Sigmoid colon (tissue), 7 donors: ENCODE data around the gene COBL. TPM values are rescaled to one million over a fixed set of nuclear protein-coding genes. Genes with fewer than 3 reads are reported as not detected.
A peak's percentile ranks its signal among the peaks of the same experiment; 100 is the strongest.

ENCODE experiments used
- DNase-seq: peaks from one replicate; pipeline ENCODE4 v3.0.0-alpha.2; 2019
- H3K27ac ChIP-seq, 4 donors: fragments of 200-600 bp; sonication (generic); one replicate each; pipeline ENCODE4 v1.5.1; 2016 to 2019; ENCODE audit warnings: mild to moderate bottlenecking in 1 of 4
- H3K27me3 ChIP-seq, 3 donors: fragments of 200-600 bp; sonication (generic); one replicate each; pipeline ENCODE4 v1.5.1; 2019; ENCODE audit warnings: mild to moderate bottlenecking in 1 of 3
- H3K36me3 ChIP-seq, 4 donors: fragments of 200-600 bp; sonication (generic); one replicate each; pipeline ENCODE4 v1.5.1; 2016 to 2019
- H3K4me1 ChIP-seq, 4 donors: fragments of 200-600 bp; sonication (generic); one replicate each; pipeline ENCODE4 v1.5.1; 2017 to 2019
- H3K4me3 ChIP-seq, 4 donors: fragments of 200-600 bp; sonication (generic); one replicate each; pipeline ENCODE4 v1.5.1; 2017 to 2019; ENCODE audit warnings: mild to moderate bottlenecking in 2 of 4, moderate library complexity in 1 of 4
- H3K9me3 ChIP-seq, 4 donors: fragments of 200-600 bp in 3 of 4; sonication (generic) in 3 of 4; one replicate each; pipeline versions ENCODE4 v1.5.1 to v1.6.1; 2013 to 2019
- EP300 ChIP-seq, 4 donors: sonication (generic); formaldehyde crosslinking; IDR thresholded peaks; one replicate each; pipeline ENCODE4 v1.6.1; 2017; ENCODE audit warnings: antibody characterized with exemption in 4 of 4
- POLR2A ChIP-seq, 2 donors: fragments of 450-650 bp; IDR thresholded peaks; one replicate each; pipeline ENCODE4 v1.6.1; 2016; ENCODE audit warnings: antibody characterized with exemption in 2 of 2, mild to moderate bottlenecking in 2 of 2, moderate library complexity in 2 of 2
- POLR2AphosphoS5 ChIP-seq, 4 donors: sonication (generic); formaldehyde crosslinking; IDR thresholded peaks; one replicate each; pipeline ENCODE4 v1.6.1; 2017; ENCODE audit warnings: antibody characterized with exemption in 4 of 4
- WGBS, 2 donors: extraction: QIAGEN DNeasy Blood & Tissue Kit; methylation state at CpG; one replicate each; pipeline ENCODE4 v1.1.7; 2013; 5-methylcytosine and 5-hydroxymethylcytosine counted together
- intact Hi-C: fragments of 100-400 bp; cut with DNase I; formaldehyde crosslinking; loops from one replicate; pipeline ENCODE4 v1.15.1; 2023
- polyA plus RNA-seq, 3 donors: library from polyadenylated mRNA; stranded (reverse); fragments of 200-250 nt; gene quantifications; one replicate each; pipeline ENCODE4 v1.2.3, GENCODE V29; 2013
- total RNA-seq, 4 donors: library from RNA; depleted of rRNA; stranded (reverse); fragments of >200 nt; gene quantifications; one replicate each; pipeline ENCODE4 v1.1.0, GENCODE V29; 2016
- TF ChIP-seq, protein P1 (sequence below), 4 experiments: fragments of 450-650 bp in 3 of 4; fragments of 200-600 bp in 1 of 4; IDR thresholded peaks; one replicate each; pipeline ENCODE4 v1.5.1; 2016 to 2019; ENCODE audit warnings: antibody characterized with exemption in 4 of 4, mild to moderate bottlenecking in 3 of 4, moderate library complexity in 2 of 4
- donor health status: healthy with polysubstance abuse.
- donor health status: Bipolar disorder and iron deficiency.
- donor health status: healthy.

The COBL gene
- total and polyA plus RNA-seq, 7 donors = 3.0 to 27.6 (median 10.0) TPM

DNA sequence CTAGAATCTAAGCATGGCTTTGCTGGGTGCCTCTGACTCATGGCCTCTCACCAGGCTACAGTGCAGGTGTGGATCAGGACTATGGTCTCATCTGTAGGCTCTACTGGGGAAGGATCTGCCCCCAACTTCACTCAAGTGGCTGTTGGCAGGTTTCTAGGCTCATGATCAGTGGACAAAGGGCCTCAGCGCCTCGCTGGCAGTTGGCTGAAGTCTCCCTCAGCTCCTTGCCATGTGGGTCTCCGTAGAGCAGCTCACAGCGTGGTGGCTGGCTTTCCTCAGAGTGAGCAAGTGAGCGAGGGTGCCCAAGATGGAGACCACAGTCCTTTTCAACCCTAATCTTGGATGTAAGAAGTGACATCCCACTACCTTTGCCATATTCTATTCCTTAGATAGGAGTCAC lies 238.0 kb downstream of the COBL start:
- no peaks in the 10 kb centered on the region for H3K9me3 ChIP-seq
- no peaks in the 10 kb centered on the region for H3K4me1 ChIP-seq
- H3K27ac ChIP-seq = no peak overlapping the region
- WGBS, 2 donors = 95 to 96% methylated on average over 5 of the region's 5 CpGs
- H3K4me3 ChIP-seq = no peak overlapping the region
- H3K36me3 ChIP-seq = no peaks in the 10 kb centered on the region
- DNase-seq = no peak
- H3K27me3 ChIP-seq = no peaks in the 10 kb centered on the region
- TF ChIP-seq EP300 (IDR thresholded peaks at IDR 0.05) (no peak), POLR2A (IDR thresholded peaks at IDR 0.05) (no peak)
- TF ChIP-seq, protein P1, sequence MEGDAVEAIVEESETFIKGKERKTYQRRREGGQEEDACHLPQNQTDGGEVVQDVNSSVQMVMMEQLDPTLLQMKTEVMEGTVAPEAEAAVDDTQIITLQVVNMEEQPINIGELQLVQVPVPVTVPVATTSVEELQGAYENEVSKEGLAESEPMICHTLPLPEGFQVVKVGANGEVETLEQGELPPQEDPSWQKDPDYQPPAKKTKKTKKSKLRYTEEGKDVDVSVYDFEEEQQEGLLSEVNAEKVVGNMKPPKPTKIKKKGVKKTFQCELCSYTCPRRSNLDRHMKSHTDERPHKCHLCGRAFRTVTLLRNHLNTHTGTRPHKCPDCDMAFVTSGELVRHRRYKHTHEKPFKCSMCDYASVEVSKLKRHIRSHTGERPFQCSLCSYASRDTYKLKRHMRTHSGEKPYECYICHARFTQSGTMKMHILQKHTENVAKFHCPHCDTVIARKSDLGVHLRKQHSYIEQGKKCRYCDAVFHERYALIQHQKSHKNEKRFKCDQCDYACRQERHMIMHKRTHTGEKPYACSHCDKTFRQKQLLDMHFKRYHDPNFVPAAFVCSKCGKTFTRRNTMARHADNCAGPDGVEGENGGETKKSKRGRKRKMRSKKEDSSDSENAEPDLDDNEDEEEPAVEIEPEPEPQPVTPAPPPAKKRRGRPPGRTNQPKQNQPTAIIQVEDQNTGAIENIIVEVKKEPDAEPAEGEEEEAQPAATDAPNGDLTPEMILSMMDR (IDR thresholded peaks at IDR 0.05) = no peak
- intact Hi-C loops = no loop called here

DNA sequence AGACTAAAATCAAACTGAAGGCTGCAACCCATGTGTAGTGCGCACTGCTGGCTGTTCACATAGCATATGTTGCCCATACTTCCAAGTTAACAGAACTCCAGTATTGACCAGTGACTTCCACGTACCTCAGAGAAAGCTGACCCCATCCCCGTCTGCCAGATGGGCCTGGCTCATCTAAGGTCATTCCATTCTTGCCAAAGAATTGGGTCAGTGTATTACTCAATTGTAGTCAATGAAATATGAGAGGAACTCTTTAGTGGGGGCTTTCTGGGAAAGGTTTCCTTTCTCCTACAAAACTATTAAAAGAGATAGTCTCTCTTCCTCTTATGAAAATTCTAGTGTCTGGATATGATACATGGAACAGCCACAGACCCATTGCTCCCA lies 238.6 kb downstream of the COBL start:
- Histone ChIP-seq H3K4me3 (no peak overlapping the region), H3K27me3 (no peaks in the 10 kb centered on the region), H3K4me1 (no peaks in the 10 kb centered on the region), H3K9me3 (no peaks in the 10 kb centered on the region), H3K36me3 (no peaks in the 10 kb centered on the region), H3K27ac (no peak overlapping the region)
- 90 to 92% methylated on average over 3 of the region's 3 CpGs for WGBS, 2 donors
- intact Hi-C loops = no loop called here
- TF ChIP-seq, protein P1 (IDR thresholded peaks at IDR 0.05) = no peak
- TF ChIP-seq POLR2AphosphoS5 (IDR thresholded peaks at IDR 0.05) (no peak), POLR2A (IDR thresholded peaks at IDR 0.05) (no peak), EP300 (IDR thresholded peaks at IDR 0.05) (no peak)
- no peak for DNase-seq

DNA sequence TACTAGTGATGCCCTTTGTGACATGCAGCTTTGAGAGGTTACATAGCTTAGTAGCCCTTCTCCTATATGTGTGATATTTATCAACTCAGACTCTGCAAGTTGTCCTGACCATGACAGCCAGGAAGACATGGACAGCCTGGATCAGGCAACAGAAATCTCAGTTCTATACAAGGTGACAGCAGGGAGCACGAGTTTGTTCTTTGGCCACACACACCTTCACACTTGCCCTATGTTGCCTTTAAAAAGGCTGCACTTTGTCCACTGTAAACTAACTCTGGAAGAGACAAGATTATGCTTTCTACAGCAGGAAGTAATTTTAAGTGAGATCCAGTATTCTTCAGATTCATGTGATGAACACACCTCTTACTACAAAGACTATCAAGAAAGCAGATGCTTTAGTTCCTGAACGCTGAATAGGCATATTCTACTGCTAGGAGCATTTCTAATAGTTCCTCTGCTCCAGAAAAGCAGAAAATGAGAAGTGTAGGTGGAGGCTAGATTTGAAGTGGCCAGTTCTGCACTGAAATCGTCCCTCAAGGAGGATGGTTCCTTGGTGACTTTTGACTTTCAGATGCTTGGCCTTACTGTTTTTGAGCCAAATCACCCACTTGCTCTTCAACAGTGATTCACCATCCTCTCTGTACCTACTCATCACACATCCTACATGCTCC lies 239.2 kb downstream of the COBL start:
- no peak overlapping the region for H3K27ac ChIP-seq
- TF ChIP-seq POLR2AphosphoS5 (IDR thresholded peaks at IDR 0.05) (no peak), POLR2A (IDR thresholded peaks at IDR 0.05) (no peak), EP300 (IDR thresholded peaks at IDR 0.05) (no peak)
- TF ChIP-seq, protein P1 (IDR thresholded peaks at IDR 0.05) = no peak
- no peaks in the 10 kb centered on the region for H3K36me3 ChIP-seq
- no peaks in the 10 kb centered on the region for H3K4me1 ChIP-seq
- intact Hi-C loops = no loop called here
- no peaks in the 10 kb centered on the region for H3K9me3 ChIP-seq
- no peak overlapping the region for H3K4me3 ChIP-seq
- DNase-seq = no peak
- no peaks in the 10 kb centered on the region for H3K27me3 ChIP-seq
- 76 to 77% methylated on average over 3 of the region's 3 CpGs for WGBS, 2 donors

DNA sequence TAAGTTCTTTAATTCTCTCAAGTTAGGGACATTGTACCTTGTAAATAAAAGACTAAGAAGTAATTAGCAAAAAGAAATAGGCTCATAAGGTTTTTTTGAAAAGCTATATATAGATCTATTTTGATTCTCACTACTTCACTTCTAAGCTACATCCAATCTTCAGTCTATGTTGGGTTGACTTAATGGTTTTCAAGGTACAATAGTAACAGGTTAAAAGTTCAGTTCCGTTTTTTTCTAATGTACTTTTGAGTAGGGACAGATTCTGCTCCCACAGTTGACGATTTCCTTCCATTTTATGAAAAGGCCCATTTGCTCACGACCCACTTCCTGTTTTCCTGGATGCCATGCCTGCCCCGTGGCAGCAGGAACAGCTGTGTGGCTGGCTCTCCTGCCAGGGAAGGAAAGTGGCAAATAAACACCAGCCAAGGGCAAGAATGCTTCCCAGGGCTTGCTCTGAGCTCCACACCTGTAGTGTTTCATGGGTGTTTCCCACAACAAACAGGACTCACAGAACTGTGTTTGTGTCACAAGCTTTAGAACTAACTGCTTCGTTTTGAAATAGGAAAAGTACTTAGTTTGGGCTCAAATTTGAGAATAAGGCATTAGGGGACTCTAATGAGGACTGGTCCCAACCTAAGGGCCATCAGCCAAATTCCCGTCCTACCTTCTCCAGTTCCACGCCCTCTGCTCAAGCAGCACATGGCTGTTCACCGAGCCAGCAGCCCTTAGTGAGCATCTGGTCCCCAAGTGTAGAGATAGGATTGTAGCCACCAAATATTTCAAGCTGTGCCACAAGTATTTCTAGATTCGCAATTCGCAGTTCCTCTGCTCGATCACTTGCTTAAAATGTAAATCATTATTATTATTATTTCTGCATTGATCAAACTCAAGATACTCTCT lies 240.7 kb downstream of the COBL start:
- WGBS, 2 donors = 73 to 87% methylated on average over 11 of the region's 11 CpGs
- peak overlapping the region in 1 of 4 donors; percentile 14 for H3K27ac ChIP-seq
- intact Hi-C loops = no loop called here
- no peaks in the 10 kb centered on the region for H3K27me3 ChIP-seq
- no peaks in the 10 kb centered on the region for H3K9me3 ChIP-seq
- H3K36me3 ChIP-seq = no peaks in the 10 kb centered on the region
- DNase-seq = no peak
- no peak overlapping the region for H3K4me3 ChIP-seq
- H3K4me1 ChIP-seq = no peaks in the 10 kb centered on the region
- TF ChIP-seq EP300 (IDR thresholded peaks at IDR 0.05) = no peak
- TF ChIP-seq, protein P1 (IDR thresholded peaks at IDR 0.05) = no peak
- no peak for TF ChIP-seq POLR2A (IDR thresholded peaks at IDR 0.05)
- TF ChIP-seq POLR2AphosphoS5 (IDR thresholded peaks at IDR 0.05) = peak in 1 of 4 donors; percentile 14
